Liver (tissue), 3 donors: ENCODE data around the gene PXDN.
"Not testable (repeated sequence)": the region's sequence is repeated elsewhere in the genome, so short reads cannot be mapped to it uniquely, and the experiment has no call there.

ENCODE experiments used
- CTCF ChIP-seq: fragments of 150-350 bp; IDR thresholded peaks from 2 replicates; pipeline ENCODE4 v1.5.1; 2017; ENCODE audit warnings: improper control_type of control experiment, low read depth, low read length; ENCODE audit not compliant: missing input control
- EGR1 ChIP-seq, 2 donors: IDR thresholded peaks; 2 replicates each; pipeline ENCODE4 v1.6.1; 2016 to 2018; ENCODE audit warnings: antibody characterized with exemption in 2 of 2, low read depth in 2 of 2
- GABPA ChIP-seq, 2 donors: IDR thresholded peaks in 1 of 2; conservative IDR thresholded peaks in 1 of 2; 2 replicates each; pipeline ENCODE4 v1.6.1; 2016; ENCODE audit warnings: antibody characterized with exemption in 2 of 2, mild to moderate bottlenecking in 1 of 2, moderate library complexity in 1 of 2
- JUND ChIP-seq, 2 donors: IDR thresholded peaks; 2 replicates each; pipeline ENCODE4 v1.6.1; 2016; ENCODE audit warnings: antibody characterized with exemption in 2 of 2
- NR2F2 ChIP-seq: IDR thresholded peaks from 2 replicates; pipeline ENCODE4 v1.6.1; 2016; ENCODE audit warnings: antibody characterized with exemption
- RAD21 ChIP-seq, 2 donors: IDR thresholded peaks; 2 replicates each; pipeline ENCODE4 v1.6.1; 2016; ENCODE audit warnings: antibody characterized with exemption in 2 of 2, mild to moderate bottlenecking in 2 of 2
- SP1 ChIP-seq: IDR thresholded peaks from 2 replicates; pipeline ENCODE4 v1.6.1; 2018; ENCODE audit warnings: antibody characterized with exemption, mild to moderate bottlenecking
- TAF1 ChIP-seq: conservative IDR thresholded peaks from 2 replicates; pipeline ENCODE4 v1.6.1; 2016; ENCODE audit warnings: antibody characterized with exemption, mild to moderate bottlenecking
- YY1 ChIP-seq: IDR thresholded peaks from 2 replicates; pipeline ENCODE4 v1.6.1; 2016; ENCODE audit warnings: antibody characterized with exemption, mild to moderate bottlenecking
- ZBTB33 ChIP-seq: IDR thresholded peaks from 2 replicates; pipeline ENCODE4 v1.6.1; 2016; ENCODE audit warnings: antibody characterized with exemption
- TF ChIP-seq, protein P1 (sequence below): IDR thresholded peaks from 2 replicates; pipeline ENCODE4 v1.6.1; 2016; ENCODE audit warnings: antibody characterized with exemption
- TF ChIP-seq, protein P2 (sequence below): IDR thresholded peaks from 2 replicates; pipeline ENCODE4 v1.6.1; 2016; ENCODE audit warnings: antibody characterized with exemption, mild to moderate bottlenecking
- donor health status: healthy.
- donor health status: healthy.

- not testable (repeated sequence) for TF ChIP-seq GABPA (IDR thresholded peaks at IDR 0.05 in 1 of 2, conservative IDR thresholded peaks at IDR 0.05 in 1 of 2); CTCF; YY1; NR2F2; JUND (IDR thresholded peaks at IDR 0.05); ZBTB33; EGR1 (IDR thresholded peaks at IDR 0.05; ENCODE audit: low read depth in 2 of 2); TAF1; SP1; RAD21 (IDR thresholded peaks at IDR 0.05)
- TF ChIP-seq, protein P1, sequence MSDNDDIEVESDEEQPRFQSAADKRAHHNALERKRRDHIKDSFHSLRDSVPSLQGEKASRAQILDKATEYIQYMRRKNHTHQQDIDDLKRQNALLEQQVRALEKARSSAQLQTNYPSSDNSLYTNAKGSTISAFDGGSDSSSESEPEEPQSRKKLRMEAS: not testable (repeated sequence)
- TF ChIP-seq, protein P2, sequence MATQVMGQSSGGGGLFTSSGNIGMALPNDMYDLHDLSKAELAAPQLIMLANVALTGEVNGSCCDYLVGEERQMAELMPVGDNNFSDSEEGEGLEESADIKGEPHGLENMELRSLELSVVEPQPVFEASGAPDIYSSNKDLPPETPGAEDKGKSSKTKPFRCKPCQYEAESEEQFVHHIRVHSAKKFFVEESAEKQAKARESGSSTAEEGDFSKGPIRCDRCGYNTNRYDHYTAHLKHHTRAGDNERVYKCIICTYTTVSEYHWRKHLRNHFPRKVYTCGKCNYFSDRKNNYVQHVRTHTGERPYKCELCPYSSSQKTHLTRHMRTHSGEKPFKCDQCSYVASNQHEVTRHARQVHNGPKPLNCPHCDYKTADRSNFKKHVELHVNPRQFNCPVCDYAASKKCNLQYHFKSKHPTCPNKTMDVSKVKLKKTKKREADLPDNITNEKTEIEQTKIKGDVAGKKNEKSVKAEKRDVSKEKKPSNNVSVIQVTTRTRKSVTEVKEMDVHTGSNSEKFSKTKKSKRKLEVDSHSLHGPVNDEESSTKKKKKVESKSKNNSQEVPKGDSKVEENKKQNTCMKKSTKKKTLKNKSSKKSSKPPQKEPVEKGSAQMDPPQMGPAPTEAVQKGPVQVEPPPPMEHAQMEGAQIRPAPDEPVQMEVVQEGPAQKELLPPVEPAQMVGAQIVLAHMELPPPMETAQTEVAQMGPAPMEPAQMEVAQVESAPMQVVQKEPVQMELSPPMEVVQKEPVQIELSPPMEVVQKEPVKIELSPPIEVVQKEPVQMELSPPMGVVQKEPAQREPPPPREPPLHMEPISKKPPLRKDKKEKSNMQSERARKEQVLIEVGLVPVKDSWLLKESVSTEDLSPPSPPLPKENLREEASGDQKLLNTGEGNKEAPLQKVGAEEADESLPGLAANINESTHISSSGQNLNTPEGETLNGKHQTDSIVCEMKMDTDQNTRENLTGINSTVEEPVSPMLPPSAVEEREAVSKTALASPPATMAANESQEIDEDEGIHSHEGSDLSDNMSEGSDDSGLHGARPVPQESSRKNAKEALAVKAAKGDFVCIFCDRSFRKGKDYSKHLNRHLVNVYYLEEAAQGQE: not testable (repeated sequence)
Observed at GRCh38 chr2:1700427-1700826, 43.9 kb downstream of the PXDN start.
